ENCODE data around the gene NQO2. TPM values are rescaled to one million over a fixed set of nuclear protein-coding genes. Genes with fewer than 3 reads are reported as not detected.

NQO2 gene
- total and polyA plus RNA-seq, 2 of the 13 experiments (the other 11 are each of a cell fraction or from before 2014, with no cell fraction given) = 32.2 to 56.5 TPM

DNA sequence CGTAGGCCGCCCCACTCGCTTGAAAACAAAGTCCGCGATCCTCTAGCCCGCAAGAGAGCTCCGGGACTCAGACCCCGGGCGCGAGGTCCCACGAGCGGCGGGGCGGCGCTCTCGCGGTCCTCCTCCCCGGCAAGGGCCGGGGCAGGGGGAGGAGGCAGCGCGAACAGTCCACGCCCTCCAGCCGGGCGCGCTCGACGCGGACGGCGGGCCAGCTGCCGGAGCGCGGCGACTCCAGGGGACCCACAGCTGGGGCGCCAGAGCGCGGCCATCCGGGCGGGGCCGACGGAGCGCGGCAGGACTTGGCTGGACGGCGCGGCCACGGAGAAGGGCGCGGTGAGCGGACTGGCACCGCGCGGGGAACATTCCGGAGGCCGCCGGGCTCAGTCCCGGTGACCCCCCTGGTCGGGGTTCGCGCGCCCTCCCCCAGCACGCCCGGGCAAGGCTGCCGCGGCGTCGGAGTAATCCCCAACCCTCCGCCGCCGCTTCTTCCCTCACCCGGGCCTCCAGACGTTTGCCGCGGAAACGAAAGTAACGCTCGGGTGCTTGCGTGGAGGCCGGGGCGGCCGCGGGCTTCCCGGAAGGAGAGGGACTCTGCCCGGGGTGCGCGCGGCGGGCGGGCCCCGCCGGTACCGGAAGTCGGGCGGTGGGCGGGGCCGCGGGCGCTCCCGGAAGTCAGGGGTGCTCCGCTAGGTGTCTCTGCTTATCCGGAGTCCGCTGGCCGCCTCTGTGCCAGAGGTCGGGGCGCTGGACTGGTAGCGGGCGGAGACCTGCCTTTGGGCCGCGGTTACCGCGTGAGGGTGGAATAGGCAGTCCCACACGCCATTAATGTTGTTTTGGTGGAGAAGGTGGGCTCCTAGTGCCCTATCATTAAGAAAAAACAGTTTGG is 68.9 kb downstream of the NQO2 start, which contains the start of gene RIPK1 (continued):
- TF ChIP-seq NCOR1 (IDR thresholded peaks at IDR 0.05; ENCODE audit: borderline replicate concordance, low read length) (peak; percentile 51; the same call in 1 of the 2 replicates), ZNF670 (CRISPR knock-in tag; IDR thresholded peaks at IDR 0.05; ENCODE audit: borderline replicate concordance) (peak; percentile 92; the same call in 1 of the 2 replicates), KLF13 (CRISPR knock-in tag; IDR thresholded peaks at IDR 0.05) (no peak; the same call in 1 of the 2 replicates), CEBPB (IDR thresholded peaks at IDR 0.05; ENCODE audit: borderline replicate concordance, low read depth, low read length) (no peak), NFE2L2 (IDR thresholded peaks at IDR 0.05; ENCODE audit: low read length) (no peak), ZNF841 (CRISPR knock-in tag; IDR thresholded peaks at IDR 0.05; ENCODE audit: borderline replicate concordance) (0 out of 2 replicates have a peak, but pooled peaks have one; percentile 42), ZNF431 (CRISPR knock-in tag; IDR thresholded peaks at IDR 0.05; ENCODE audit: borderline replicate concordance, low read depth) (peak; percentile 77; the same call in 1 of the 2 replicates), DPF2 (CRISPR knock-in tag; IDR thresholded peaks at IDR 0.05; ENCODE audit: borderline replicate concordance, low read depth) (no peak), PHF8 (CRISPR knock-in tag; IDR thresholded peaks at IDR 0.05) (peak; percentile 95), HIC2 (CRISPR knock-in tag; IDR thresholded peaks at IDR 0.05; ENCODE audit: low read depth) (no peak), ONECUT2 (CRISPR knock-in tag; IDR thresholded peaks at IDR 0.05) (peak; percentile 48; the same call in 1 of the 2 replicates)
- TF ChIP-seq, protein P1, sequence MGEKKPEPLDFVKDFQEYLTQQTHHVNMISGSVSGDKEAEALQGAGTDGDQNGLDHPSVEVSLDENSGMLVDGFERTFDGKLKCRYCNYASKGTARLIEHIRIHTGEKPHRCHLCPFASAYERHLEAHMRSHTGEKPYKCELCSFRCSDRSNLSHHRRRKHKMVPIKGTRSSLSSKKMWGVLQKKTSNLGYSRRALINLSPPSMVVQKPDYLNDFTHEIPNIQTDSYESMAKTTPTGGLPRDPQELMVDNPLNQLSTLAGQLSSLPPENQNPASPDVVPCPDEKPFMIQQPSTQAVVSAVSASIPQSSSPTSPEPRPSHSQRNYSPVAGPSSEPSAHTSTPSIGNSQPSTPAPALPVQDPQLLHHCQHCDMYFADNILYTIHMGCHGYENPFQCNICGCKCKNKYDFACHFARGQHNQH (CRISPR knock-in tag; IDR thresholded peaks at IDR 0.05) = peak; percentile 39
- TF ChIP-seq, protein P2, sequence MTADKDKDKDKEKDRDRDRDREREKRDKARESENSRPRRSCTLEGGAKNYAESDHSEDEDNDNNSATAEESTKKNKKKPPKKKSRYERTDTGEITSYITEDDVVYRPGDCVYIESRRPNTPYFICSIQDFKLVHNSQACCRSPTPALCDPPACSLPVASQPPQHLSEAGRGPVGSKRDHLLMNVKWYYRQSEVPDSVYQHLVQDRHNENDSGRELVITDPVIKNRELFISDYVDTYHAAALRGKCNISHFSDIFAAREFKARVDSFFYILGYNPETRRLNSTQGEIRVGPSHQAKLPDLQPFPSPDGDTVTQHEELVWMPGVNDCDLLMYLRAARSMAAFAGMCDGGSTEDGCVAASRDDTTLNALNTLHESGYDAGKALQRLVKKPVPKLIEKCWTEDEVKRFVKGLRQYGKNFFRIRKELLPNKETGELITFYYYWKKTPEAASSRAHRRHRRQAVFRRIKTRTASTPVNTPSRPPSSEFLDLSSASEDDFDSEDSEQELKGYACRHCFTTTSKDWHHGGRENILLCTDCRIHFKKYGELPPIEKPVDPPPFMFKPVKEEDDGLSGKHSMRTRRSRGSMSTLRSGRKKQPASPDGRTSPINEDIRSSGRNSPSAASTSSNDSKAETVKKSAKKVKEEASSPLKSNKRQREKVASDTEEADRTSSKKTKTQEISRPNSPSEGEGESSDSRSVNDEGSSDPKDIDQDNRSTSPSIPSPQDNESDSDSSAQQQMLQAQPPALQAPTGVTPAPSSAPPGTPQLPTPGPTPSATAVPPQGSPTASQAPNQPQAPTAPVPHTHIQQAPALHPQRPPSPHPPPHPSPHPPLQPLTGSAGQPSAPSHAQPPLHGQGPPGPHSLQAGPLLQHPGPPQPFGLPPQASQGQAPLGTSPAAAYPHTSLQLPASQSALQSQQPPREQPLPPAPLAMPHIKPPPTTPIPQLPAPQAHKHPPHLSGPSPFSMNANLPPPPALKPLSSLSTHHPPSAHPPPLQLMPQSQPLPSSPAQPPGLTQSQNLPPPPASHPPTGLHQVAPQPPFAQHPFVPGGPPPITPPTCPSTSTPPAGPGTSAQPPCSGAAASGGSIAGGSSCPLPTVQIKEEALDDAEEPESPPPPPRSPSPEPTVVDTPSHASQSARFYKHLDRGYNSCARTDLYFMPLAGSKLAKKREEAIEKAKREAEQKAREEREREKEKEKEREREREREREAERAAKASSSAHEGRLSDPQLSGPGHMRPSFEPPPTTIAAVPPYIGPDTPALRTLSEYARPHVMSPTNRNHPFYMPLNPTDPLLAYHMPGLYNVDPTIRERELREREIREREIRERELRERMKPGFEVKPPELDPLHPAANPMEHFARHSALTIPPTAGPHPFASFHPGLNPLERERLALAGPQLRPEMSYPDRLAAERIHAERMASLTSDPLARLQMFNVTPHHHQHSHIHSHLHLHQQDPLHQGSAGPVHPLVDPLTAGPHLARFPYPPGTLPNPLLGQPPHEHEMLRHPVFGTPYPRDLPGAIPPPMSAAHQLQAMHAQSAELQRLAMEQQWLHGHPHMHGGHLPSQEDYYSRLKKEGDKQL (CRISPR knock-in tag; IDR thresholded peaks at IDR 0.05; ENCODE audit: low read depth) = 0 out of 2 replicates have a peak, but pooled peaks have one; percentile 17
- TF ChIP-seq, protein P3, sequence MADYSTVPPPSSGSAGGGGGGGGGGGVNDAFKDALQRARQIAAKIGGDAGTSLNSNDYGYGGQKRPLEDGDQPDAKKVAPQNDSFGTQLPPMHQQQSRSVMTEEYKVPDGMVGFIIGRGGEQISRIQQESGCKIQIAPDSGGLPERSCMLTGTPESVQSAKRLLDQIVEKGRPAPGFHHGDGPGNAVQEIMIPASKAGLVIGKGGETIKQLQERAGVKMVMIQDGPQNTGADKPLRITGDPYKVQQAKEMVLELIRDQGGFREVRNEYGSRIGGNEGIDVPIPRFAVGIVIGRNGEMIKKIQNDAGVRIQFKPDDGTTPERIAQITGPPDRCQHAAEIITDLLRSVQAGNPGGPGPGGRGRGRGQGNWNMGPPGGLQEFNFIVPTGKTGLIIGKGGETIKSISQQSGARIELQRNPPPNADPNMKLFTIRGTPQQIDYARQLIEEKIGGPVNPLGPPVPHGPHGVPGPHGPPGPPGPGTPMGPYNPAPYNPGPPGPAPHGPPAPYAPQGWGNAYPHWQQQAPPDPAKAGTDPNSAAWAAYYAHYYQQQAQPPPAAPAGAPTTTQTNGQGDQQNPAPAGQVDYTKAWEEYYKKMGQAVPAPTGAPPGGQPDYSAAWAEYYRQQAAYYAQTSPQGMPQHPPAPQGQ (CRISPR knock-in tag; IDR thresholded peaks at IDR 0.05; ENCODE audit: borderline replicate concordance) = no peak
- TF ChIP-seq, protein P4, sequence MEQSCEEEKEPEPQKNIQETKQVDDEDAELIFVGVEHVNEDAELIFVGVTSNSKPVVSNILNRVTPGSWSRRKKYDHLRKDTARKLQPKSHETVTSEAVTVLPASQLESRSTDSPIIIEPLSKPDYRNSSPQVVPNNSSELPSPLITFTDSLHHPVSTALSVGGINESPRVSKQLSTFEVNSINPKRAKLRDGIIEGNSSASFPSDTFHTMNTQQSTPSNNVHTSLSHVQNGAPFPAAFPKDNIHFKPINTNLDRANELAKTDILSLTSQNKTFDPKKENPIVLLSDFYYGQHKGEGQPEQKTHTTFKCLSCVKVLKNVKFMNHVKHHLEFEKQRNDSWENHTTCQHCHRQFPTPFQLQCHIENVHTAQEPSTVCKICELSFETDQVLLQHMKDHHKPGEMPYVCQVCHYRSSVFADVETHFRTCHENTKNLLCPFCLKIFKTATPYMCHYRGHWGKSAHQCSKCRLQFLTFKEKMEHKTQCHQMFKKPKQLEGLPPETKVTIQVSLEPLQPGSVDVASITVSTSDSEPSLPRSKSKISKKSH (CRISPR knock-in tag; IDR thresholded peaks at IDR 0.05; ENCODE audit: borderline replicate concordance) = peak; percentile 66; the same call in 1 of the 2 replicates
